NB4 (cell line): ENCODE data around the gene SENP2.

Source experiments
- POLR2A ChIP-seq: IDR thresholded peaks from 2 replicates; pipeline ENCODE4 v1.6.1; 2011; ENCODE audit warnings: mild to moderate bottlenecking; ENCODE audit not compliant: insufficient read length; ENCODE audit errors: extremely low read depth
- TF ChIP-seq, protein P1 (sequence below): IDR thresholded peaks from one replicate; pipeline ENCODE4 v1.5.1; 2012; ENCODE audit warnings: low read depth, low read length

DNA sequence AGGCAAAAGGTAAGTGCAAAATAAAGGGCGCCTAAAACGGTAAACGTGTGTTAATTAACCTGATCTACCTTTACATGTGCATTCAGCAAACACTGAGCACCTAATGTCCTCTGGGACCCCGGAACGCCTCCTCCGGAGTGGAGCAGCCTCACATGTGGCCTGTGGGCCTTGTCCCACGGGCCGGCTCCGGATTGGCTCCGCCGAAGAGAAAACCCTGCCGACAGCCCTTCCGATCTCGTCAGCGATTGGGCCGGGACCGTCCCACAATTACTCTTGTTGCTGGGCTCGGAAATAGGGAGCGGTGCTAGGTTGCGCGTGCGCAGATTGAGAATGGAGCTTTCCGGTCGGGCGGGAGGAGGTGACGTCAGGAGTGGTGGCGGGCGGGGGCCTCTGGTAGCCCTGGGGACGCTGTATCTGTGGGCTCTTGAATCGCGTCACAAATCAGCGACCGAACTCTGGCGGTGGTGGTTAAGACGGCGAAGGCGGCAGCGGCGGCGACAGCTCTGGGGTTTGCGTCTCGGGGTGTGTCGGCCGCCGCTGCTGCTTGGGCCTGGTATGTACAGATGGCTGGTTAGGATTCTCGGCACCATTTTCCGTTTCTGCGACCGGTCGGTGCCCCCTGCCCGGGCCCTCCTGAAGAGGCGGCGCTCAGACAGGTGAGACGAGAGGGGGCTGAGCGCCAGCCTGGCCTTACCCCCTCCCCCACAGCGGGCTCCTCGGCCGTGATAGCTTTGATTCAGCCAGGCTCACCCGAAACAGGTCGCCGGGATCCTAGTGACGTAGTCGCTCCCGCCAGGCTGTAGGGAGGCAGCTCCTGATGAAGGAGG is at the start of gene SENP2:
- TF ChIP-seq POLR2A, result peak; percentile 66
- TF ChIP-seq, protein P1, sequence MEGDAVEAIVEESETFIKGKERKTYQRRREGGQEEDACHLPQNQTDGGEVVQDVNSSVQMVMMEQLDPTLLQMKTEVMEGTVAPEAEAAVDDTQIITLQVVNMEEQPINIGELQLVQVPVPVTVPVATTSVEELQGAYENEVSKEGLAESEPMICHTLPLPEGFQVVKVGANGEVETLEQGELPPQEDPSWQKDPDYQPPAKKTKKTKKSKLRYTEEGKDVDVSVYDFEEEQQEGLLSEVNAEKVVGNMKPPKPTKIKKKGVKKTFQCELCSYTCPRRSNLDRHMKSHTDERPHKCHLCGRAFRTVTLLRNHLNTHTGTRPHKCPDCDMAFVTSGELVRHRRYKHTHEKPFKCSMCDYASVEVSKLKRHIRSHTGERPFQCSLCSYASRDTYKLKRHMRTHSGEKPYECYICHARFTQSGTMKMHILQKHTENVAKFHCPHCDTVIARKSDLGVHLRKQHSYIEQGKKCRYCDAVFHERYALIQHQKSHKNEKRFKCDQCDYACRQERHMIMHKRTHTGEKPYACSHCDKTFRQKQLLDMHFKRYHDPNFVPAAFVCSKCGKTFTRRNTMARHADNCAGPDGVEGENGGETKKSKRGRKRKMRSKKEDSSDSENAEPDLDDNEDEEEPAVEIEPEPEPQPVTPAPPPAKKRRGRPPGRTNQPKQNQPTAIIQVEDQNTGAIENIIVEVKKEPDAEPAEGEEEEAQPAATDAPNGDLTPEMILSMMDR, result no peak
